ENCODE data around the gene C1QTNF9. TPM values are rescaled to one million over a fixed set of nuclear protein-coding genes. Genes with fewer than 3 reads are reported as not detected.

Gene C1QTNF9
- total RNA-seq, 4 donors from 2014 or later: 0.34 to 2.0 (median 1.9) TPM; not detected in 1

DNA sequence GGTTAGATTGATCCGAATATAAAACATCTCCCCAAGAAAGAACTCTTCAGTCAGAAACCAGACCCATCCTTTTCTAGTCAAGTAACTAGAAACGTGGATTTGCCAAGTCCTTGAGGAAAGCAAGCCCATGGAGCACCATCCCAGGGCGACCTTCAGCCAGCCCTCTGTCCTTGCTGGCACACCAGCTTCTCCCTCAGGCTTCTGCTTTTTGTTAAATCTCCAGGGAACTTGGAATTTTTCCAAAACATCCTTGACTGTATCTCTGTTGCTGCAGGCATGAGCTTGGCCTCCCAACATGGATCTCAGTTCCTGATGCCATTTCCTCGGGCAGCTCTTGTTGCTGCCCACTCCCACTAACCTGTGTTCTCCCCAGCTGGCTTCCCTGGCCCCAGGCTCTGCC, 27.1 kb upstream of the C1QTNF9 start:
- TF ChIP-seq, protein P1, sequence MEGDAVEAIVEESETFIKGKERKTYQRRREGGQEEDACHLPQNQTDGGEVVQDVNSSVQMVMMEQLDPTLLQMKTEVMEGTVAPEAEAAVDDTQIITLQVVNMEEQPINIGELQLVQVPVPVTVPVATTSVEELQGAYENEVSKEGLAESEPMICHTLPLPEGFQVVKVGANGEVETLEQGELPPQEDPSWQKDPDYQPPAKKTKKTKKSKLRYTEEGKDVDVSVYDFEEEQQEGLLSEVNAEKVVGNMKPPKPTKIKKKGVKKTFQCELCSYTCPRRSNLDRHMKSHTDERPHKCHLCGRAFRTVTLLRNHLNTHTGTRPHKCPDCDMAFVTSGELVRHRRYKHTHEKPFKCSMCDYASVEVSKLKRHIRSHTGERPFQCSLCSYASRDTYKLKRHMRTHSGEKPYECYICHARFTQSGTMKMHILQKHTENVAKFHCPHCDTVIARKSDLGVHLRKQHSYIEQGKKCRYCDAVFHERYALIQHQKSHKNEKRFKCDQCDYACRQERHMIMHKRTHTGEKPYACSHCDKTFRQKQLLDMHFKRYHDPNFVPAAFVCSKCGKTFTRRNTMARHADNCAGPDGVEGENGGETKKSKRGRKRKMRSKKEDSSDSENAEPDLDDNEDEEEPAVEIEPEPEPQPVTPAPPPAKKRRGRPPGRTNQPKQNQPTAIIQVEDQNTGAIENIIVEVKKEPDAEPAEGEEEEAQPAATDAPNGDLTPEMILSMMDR (IDR thresholded peaks at IDR 0.05; ENCODE audit: low read depth): no peak

DNA sequence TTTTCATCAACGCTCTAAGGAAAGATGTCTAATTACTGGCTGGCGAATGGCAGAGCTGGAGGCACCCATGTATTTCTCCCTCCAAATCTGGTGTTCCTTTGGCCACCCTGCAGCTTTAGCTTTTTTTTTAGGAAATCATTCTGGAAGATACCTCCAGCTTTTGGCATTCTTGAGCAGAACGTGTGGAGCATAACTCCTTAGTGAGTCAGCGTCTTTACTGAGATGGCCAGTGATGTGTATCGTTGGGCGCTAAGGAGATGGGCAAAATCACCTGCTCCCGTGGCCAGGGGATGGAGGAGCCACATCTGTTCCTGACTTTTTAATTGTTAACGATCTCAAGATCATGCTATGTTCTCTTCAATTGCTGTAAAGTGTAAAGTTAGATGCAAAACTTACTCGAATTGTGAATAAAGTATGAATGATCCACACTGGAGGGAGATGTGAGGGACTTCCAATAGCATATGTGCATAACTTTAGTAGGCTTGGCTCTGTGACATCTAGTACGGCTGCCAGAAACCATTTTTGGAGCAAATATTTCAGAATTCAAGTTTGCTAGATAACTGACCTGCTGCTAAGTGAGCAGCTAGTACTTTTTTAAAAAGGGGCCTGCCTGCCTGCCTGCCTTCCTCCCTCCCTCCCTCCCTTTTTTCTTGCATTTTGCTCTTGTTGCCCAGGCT, 24.4 kb upstream of the C1QTNF9 start:
- TF ChIP-seq, protein P1 (IDR thresholded peaks at IDR 0.05; ENCODE audit: low read depth): no peak

DNA sequence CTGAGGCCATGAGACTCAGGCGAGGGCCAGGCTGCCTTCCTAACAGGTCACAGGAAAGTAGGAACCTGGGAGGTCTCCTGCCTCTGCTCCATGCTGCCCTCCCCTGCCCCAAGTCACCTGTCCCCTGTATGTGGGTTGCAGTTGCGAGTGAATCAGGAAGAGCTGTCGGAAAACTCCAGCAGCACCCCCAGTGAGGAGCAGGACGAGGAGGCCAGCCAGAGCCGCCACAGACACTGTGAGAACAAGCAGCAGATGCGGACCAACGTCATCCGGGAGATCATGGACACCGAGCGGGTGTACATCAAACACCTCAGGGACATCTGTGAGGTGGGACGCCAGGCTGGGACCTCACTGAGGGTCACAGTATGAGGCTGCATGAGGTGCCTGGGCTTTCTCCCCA, 22.8 kb upstream of the C1QTNF9 start:
- TF ChIP-seq, protein P1 (IDR thresholded peaks at IDR 0.05; ENCODE audit: low read depth): no peak

DNA sequence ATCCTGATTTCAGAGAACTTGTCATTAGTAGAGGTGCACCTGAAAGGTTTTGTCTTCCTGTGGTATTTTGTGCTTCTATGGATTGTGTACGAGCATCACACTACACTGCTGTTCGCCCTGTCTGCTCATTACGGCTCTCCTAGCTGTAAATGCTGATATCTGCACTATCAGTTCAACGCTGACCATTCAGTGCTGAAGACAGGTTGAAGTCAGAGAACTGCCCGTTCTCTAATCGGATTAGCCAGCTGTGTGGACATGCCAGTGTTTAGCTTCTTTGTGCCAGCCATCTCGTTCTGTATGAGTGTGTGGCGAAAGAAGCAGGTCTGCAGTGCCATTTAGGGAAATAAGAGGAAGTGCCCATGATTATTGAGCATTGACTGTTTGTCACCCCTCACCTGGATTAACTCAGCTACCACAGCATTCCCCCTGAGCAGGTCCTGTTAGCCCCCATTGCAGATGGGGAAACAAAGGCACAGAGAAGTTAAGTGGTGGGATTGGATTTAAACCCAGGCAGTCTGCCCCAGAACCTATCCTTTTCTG, 21.6 kb upstream of the C1QTNF9 start:
- TF ChIP-seq, protein P1 (IDR thresholded peaks at IDR 0.05; ENCODE audit: low read depth): no peak

DNA sequence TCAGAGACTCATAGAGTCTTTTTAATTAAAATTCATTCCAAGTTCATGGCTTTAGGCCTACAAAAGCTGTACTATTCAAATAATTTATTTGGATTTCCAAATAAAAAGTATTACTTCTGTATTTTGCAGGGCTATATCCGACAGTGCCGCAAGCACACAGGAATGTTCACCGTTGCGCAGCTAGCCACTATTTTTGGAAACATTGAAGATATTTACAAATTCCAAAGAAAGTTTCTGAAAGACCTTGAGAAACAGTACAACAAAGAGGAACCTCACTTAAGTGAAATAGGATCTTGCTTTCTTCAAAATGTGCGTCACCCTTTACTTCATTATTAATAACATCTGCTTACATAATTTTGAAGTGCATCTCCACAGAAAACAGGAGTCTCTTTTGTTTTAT, 20.5 kb upstream of the C1QTNF9 start:
- TF ChIP-seq, protein P1 (IDR thresholded peaks at IDR 0.05; ENCODE audit: low read depth): no peak

DNA sequence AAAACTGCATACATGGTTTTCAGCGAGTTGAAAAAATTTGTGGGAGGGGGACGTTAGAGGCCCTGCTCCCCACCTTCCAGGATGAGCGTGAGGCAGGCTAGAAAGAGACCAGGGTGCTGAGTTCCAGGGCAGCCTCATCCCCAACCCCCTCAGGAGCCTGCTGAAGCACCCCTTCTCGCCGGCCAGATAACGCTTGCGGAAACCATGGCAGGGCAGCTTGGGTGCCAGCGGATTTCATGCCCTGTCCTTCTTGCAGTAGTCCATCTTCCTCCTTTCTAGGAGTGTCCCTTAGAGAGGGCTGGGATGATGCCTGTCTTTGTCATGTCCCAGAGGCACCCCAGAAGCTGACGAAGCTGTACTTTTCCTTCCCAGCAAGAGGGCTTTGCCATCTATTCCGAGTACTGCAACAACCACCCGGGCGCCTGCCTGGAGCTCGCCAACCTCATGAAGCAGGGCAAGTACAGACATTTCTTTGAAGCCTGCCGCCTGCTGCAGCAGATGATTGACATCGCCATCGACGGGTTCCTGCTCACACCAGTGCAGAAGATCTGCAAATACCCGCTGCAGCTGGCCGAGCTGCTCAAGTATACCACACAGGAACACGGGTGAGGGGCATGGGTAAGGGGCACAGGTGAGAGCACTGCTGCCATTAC, 19.0 kb upstream of the C1QTNF9 start:
- TF ChIP-seq, protein P1 (IDR thresholded peaks at IDR 0.05; ENCODE audit: low read depth): no peak

DNA sequence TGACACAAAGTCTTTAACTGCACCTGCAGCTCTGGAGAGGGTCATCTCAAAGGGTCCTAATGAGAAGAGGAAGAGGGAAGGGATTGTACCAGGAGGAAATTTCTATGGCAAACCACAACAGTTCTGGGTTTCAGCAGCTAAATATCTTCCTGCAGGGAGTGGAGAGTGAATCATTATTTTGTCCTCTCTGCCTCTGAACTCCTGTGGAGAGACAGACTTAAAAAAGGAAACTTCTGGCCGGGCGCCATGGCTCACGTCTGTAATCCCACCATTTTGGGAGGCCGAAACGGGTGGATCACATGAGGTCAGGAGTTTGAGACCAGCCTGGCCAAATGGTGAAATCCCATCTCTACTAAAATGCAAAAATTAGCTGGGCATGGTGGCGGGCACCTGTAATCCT, 16.9 kb upstream of the C1QTNF9 start:
- TF ChIP-seq, protein P1 (IDR thresholded peaks at IDR 0.05; ENCODE audit: low read depth): no peak
